Measurements from ENCODE around the gene BCAS4.

Gene BCAS4

GRCh38 chr20:50913690-50914375, 119.0 kb downstream of the BCAS4 start:
- DNase-seq (ENCODE audit: insufficient read length, low spot score): no peak
- FAIRE-seq: no peak
- TF ChIP-seq PAX5 (IDR thresholded peaks at IDR 0.05; ENCODE audit: insufficient read depth, low read length, severe bottlenecking) (no peak), POLR2AphosphoS5 (IDR thresholded peaks at IDR 0.05; ENCODE audit: low read depth, low read length) (0 out of 2 replicates have a peak, but pooled peaks have one; percentile 33), POU2F2 (IDR thresholded peaks at IDR 0.05; ENCODE audit: low read depth, low read length) (no peak), TAF1 (IDR thresholded peaks at IDR 0.05; ENCODE audit: low read depth, low read length) (no peak), POLR2A (IDR thresholded peaks at IDR 0.05; ENCODE audit: low read depth, low read length) (0 out of 2 replicates have a peak, but pooled peaks have one; percentile 29), SPI1 (IDR thresholded peaks at IDR 0.05; ENCODE audit: low read depth, low read length) (no peak)

- DNase-seq (ENCODE audit: insufficient read length, low spot score): no peak
- no peak for FAIRE-seq
- no peak for TF ChIP-seq PAX5 (IDR thresholded peaks at IDR 0.05; ENCODE audit: insufficient read depth, low read length, severe bottlenecking)
- no peak for TF ChIP-seq TAF1 (IDR thresholded peaks at IDR 0.05; ENCODE audit: low read depth, low read length)
- no peak for TF ChIP-seq POU2F2 (IDR thresholded peaks at IDR 0.05; ENCODE audit: low read depth, low read length)
- no peak for TF ChIP-seq SPI1 (IDR thresholded peaks at IDR 0.05; ENCODE audit: low read depth, low read length)
- TF ChIP-seq POLR2AphosphoS5 (IDR thresholded peaks at IDR 0.05; ENCODE audit: low read depth, low read length): no peak
- TF ChIP-seq POLR2A (IDR thresholded peaks at IDR 0.05; ENCODE audit: low read depth, low read length): no peak
These were observed 120.6 kb downstream of the BCAS4 start for GRCh38 chr20:50915424-50915823.

- FAIRE-seq (no peak), DNase-seq (ENCODE audit: insufficient read length, low spot score) (no peak)
- 0 out of 2 replicates have a peak, but pooled peaks have one; percentile 21 for TF ChIP-seq POLR2AphosphoS5 (IDR thresholded peaks at IDR 0.05; ENCODE audit: low read depth, low read length)
- TF ChIP-seq TAF1 (IDR thresholded peaks at IDR 0.05; ENCODE audit: low read depth, low read length): no peak
These were observed 121.4 kb downstream of the BCAS4 start for GRCh38 chr20:50916257-50916656.

- peak; percentile 45 for FAIRE-seq
- TF ChIP-seq POU2F2 (IDR thresholded peaks at IDR 0.05; ENCODE audit: low read depth, low read length): no peak
- no peak for TF ChIP-seq POLR2AphosphoS5 (IDR thresholded peaks at IDR 0.05; ENCODE audit: low read depth, low read length)
- no peak for TF ChIP-seq SPI1 (IDR thresholded peaks at IDR 0.05; ENCODE audit: low read depth, low read length)
These were observed 122.1 kb downstream of the BCAS4 start for GRCh38 chr20:50916934-50917333.

GRCh38 chr20:50918403-50918802, 123.5 kb downstream of the BCAS4 start:
- no peak for FAIRE-seq
- DNase-seq (ENCODE audit: insufficient read length, low spot score): no peak
- no peak for TF ChIP-seq POLR2A (IDR thresholded peaks at IDR 0.05; ENCODE audit: low read depth, low read length)

More at GRCh38 chr20:50916934-50917333, 122.1 kb downstream of the BCAS4 start:
- no peak for DNase-seq (ENCODE audit: insufficient read length, low spot score)

- FAIRE-seq (no peak), DNase-seq (ENCODE audit: insufficient read length, low spot score) (no peak)
- no peak for TF ChIP-seq SPI1 (IDR thresholded peaks at IDR 0.05; ENCODE audit: low read depth, low read length)
- TF ChIP-seq TAF1 (IDR thresholded peaks at IDR 0.05; ENCODE audit: low read depth, low read length): no peak
- no peak for TF ChIP-seq POU2F2 (IDR thresholded peaks at IDR 0.05; ENCODE audit: low read depth, low read length)
- no peak for TF ChIP-seq POLR2A (IDR thresholded peaks at IDR 0.05; ENCODE audit: low read depth, low read length)
- TF ChIP-seq POLR2AphosphoS5 (IDR thresholded peaks at IDR 0.05; ENCODE audit: low read depth, low read length): no peak
- no peak for TF ChIP-seq PAX5 (IDR thresholded peaks at IDR 0.05; ENCODE audit: insufficient read depth, low read length, severe bottlenecking)
These were observed 124.7 kb downstream of the BCAS4 start for GRCh38 chr20:50919567-50919966.

GRCh38 chr20:50920997-50921396, 126.1 kb downstream of the BCAS4 start:
- DNase-seq (ENCODE audit: insufficient read length, low spot score): no peak
- peak; percentile 43 for FAIRE-seq
- TF ChIP-seq SPI1 (IDR thresholded peaks at IDR 0.05; ENCODE audit: low read depth, low read length): no peak
- peak; percentile 23; the same call in 1 of the 2 replicates for TF ChIP-seq POLR2AphosphoS5 (IDR thresholded peaks at IDR 0.05; ENCODE audit: low read depth, low read length)
- no peak for TF ChIP-seq POU2F2 (IDR thresholded peaks at IDR 0.05; ENCODE audit: low read depth, low read length)
- TF ChIP-seq PAX5 (IDR thresholded peaks at IDR 0.05; ENCODE audit: insufficient read depth, low read length, severe bottlenecking): no peak

- FAIRE-seq (no peak), DNase-seq (ENCODE audit: insufficient read length, low spot score) (no peak)
- TF ChIP-seq POLR2A (IDR thresholded peaks at IDR 0.05; ENCODE audit: low read depth, low read length) (0 out of 2 replicates have a peak, but pooled peaks have one; percentile 12), SPI1 (IDR thresholded peaks at IDR 0.05; ENCODE audit: low read depth, low read length) (no peak)
These were observed 127.1 kb downstream of the BCAS4 start for GRCh38 chr20:50921803-50922501.

- TF ChIP-seq SPI1 (IDR thresholded peaks at IDR 0.05; ENCODE audit: low read depth, low read length) (no peak), TAF1 (IDR thresholded peaks at IDR 0.05; ENCODE audit: low read depth, low read length) (no peak), POU2F2 (IDR thresholded peaks at IDR 0.05; ENCODE audit: low read depth, low read length) (no peak), POLR2A (IDR thresholded peaks at IDR 0.05; ENCODE audit: low read depth, low read length) (no peak), POLR2AphosphoS5 (IDR thresholded peaks at IDR 0.05; ENCODE audit: low read depth, low read length) (no peak), PAX5 (IDR thresholded peaks at IDR 0.05; ENCODE audit: insufficient read depth, low read length, severe bottlenecking) (no peak)
- DNase-seq (ENCODE audit: insufficient read length, low spot score) (no peak), FAIRE-seq (no peak)
These were observed 129.5 kb downstream of the BCAS4 start for GRCh38 chr20:50924261-50924920.

- TF ChIP-seq POLR2A (IDR thresholded peaks at IDR 0.05; ENCODE audit: low read depth, low read length) (no peak), POU2F2 (IDR thresholded peaks at IDR 0.05; ENCODE audit: low read depth, low read length) (no peak), SPI1 (IDR thresholded peaks at IDR 0.05; ENCODE audit: low read depth, low read length) (no peak), PAX5 (IDR thresholded peaks at IDR 0.05; ENCODE audit: insufficient read depth, low read length, severe bottlenecking) (no peak), POLR2AphosphoS5 (IDR thresholded peaks at IDR 0.05; ENCODE audit: low read depth, low read length) (no peak), TAF1 (IDR thresholded peaks at IDR 0.05; ENCODE audit: low read depth, low read length) (no peak)
- DNase-seq (ENCODE audit: insufficient read length, low spot score) (no peak), FAIRE-seq (no peak)
These were observed 131.7 kb downstream of the BCAS4 start for GRCh38 chr20:50926530-50926929.
